HUES64 (cell line): ENCODE results near the gene BHMT2. TPM values are rescaled to one million over a fixed set of nuclear protein-coding genes. Genes with fewer than 3 reads are reported as not detected.

Experiments used
- H3K27ac ChIP-seq: 2 replicates; pipeline ENCODE4 v1.7.0; 2013; ENCODE audit warnings: low read depth, low read length, inconsistent platforms
- H3K27me3 ChIP-seq: 2 replicates; pipeline ENCODE4 v1.6.1; 2013; ENCODE audit warnings: mild to moderate bottlenecking, low read length; ENCODE audit not compliant: insufficient read depth
- H3K36me3 ChIP-seq: 2 replicates; pipeline ENCODE4 v1.6.1; 2013; ENCODE audit warnings: mild to moderate bottlenecking, low read length; ENCODE audit not compliant: insufficient read depth
- H3K4me1 ChIP-seq: 2 replicates; pipeline ENCODE4 v1.6.1; 2013; ENCODE audit warnings: mild to moderate bottlenecking, low read length, moderate library complexity; ENCODE audit not compliant: insufficient read depth
- H3K4me3 ChIP-seq: 2 replicates; pipeline ENCODE4 v1.5.1; 2013; ENCODE audit warnings: mild to moderate bottlenecking, low read length, moderate library complexity
- H3K9ac ChIP-seq: 2 replicates; pipeline ENCODE4 v1.6.1; 2013; ENCODE audit warnings: mild to moderate bottlenecking, low read depth, low read length
- H3K9me3 ChIP-seq: 2 replicates; pipeline ENCODE4 v1.6.1; 2013; ENCODE audit warnings: low read depth, low read length; ENCODE audit not compliant: insufficient read depth
- WGBS: fragments of 150-250, 120-280 bp; methylation state at CpG from one replicate; pipeline ENCODE4 v1.1.7; 2013; ENCODE audit warnings: missing lambda C conversion rate; 5-methylcytosine and 5-hydroxymethylcytosine counted together
- polyA plus RNA-seq, 2 experiments: library from polyadenylated mRNA; stranded (reverse); fragments of 50-300 nt; gene quantifications; one replicate each; pipeline ENCODE4 v1.2.3, GENCODE V29; 2013

Gene BHMT2, protein sequence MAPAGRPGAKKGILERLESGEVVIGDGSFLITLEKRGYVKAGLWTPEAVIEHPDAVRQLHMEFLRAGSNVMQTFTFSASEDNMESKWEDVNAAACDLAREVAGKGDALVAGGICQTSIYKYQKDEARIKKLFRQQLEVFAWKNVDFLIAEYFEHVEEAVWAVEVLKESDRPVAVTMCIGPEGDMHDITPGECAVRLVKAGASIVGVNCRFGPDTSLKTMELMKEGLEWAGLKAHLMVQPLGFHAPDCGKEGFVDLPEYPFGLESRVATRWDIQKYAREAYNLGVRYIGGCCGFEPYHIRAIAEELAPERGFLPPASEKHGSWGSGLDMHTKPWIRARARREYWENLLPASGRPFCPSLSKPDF
- not detected for polyA plus RNA-seq (2013, experiment 1 of 2)
- not detected for polyA plus RNA-seq (2013, experiment 2 of 2)

DNA sequence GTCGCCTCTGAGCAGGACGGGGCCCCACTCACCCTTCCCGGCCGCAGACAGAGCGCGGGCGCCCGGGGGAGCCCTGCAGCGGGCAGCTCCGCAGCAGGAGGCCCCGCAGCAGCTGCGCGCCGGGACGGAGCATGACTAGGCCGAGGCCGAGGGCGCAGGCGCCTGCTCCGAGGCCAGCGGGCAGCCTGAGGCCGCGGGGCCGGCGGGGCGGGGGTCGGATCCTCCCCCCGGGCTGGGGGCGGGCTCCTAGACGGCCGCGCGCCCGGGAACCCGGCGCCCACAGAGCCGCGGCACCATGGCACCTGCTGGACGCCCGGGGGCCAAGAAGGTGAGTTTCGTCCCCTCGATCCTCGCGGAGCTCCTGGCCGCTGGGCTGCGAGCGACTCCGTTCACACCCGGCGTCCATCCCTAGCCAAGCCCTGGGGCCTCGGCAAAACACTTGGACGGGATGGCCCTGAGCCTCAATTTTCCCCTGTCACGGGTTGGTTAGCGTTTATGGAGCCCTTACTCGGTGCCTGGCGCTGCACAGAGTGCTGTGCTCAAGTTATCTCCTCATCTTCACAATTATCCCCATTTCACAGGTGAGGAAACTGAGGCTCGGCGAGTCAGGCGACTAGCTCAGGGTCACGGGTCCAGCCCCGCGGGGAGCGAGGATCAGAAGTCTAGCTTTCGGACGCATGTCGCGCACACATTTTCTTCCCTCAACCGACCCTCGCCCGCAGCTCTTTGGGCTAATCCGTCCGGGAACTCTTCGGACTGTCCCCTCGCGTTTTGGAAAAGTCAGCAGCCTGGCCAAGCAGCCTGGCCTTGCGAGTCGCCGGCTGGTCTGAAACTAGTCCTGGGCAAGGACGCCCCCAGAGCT is at the start of gene BHMT2, which contains the start of gene DMGDH:
Gene BHMT2 (plus strand): TSS at position 280 of the 862 bp plus-strand sequence. CDS start 16 bp downstream, at position 296.
Gene DMGDH (minus strand): TSS at position 187 of the 862 bp plus-strand sequence. CDS start 54 bp downstream, at position 133.
- H3K9me3 ChIP-seq = peaks cover 13% of the 10 kb centered on the region
- WGBS = 95% methylated on average over 79 of the region's 79 CpGs
- H3K27ac ChIP-seq = no peak within 1 kb of the TSS
- H3K9ac ChIP-seq = no peak within 1 kb of the TSS
- H3K36me3 ChIP-seq = no peaks in the 10 kb centered on the region
- H3K4me3 ChIP-seq = no peak within 1 kb of the TSS
- H3K27me3 ChIP-seq = no peaks in the 10 kb centered on the region
- H3K4me1 ChIP-seq = no peaks in the 10 kb centered on the region

DNA sequence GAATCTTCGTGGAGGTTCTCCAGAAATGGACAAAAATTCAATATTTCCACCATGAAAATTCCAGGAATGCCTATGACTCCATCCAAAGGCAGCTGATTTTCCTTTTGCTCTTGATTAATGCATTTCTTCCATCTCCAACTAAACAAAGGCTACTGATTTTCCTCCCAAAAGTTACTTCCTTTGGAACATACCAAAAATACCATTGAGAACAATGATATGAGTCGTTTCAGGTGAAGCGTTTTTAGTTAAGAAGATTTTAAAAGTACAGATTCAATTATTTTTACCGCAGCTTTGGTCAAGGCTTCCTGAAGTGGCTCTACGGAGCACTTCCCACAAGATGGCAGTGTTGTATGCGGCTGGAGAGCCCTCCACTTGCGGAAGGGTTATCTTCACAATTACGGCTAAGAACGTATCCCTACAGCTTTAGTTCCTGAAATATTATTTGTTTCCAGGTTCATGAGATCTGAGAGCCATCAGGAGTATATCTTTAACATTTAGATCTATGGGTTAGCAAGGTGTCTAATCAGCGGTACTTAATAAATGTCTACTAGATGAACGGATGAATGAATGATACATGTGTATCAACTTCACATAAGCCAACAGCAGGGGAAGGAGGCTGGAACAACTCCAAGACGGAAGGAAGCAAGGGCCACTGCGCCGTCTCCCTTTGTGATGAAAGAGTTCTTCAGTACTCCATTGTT is 48.6 kb upstream of the BHMT2 start:
- Histone ChIP-seq H3K4me1 (peaks cover 13% of the 10 kb centered on the region), H3K9me3 (no peaks in the 10 kb centered on the region), H3K27ac (no peak overlapping the region; the same call in 1 of the 2 replicates), H3K9ac (peak overlapping the region; percentile 7; the same call in 1 of the 2 replicates), H3K36me3 (no peaks in the 10 kb centered on the region), H3K27me3 (no peaks in the 10 kb centered on the region), H3K4me3 (peak overlapping the region; percentile 20; the same call in 1 of the 2 replicates)
- WGBS = 29% methylated on average over 14 of the region's 14 CpGs

DNA sequence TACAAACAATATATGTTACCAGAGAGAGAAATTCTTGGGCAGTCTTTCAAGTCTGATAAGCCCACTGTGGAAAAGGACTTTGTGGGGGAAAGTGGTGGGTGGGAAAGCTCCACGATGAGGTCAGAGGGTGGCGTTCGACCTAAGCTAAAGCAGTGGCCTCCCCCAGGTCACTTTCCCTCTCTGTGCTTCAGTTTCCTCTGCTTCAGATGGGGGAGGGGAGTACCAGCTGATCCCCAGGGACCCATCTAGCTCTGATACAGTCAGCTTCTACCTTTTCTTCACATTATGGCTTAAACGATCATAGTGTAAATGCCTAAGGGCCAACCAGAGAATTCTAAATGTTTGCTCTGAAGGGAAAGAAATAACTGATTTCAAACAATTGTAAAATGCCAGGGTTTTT is 47.8 kb upstream of the BHMT2 start:
- no peak overlapping the region for H3K9ac ChIP-seq

DNA sequence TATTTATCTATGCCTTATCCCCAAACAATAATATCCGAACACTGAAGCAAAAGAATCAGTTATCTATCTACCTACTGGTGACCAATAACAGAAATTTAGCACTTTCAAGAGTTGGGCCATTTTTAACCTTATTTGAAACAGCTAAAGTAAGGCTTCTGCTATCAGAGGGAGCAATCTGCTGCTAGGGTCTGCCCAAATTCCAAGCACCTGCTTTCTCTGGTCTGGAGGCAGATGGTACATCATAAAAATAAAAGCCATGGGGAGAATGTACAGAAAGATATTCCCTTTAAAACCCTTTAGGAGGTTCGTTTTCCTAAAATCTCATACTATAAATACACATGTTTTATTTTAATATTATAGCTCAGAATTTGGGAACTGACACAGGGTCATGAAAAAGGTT is 46.8 kb upstream of the BHMT2 start:
- H3K9me3 ChIP-seq = no peaks in the 10 kb centered on the region
- H3K4me1 ChIP-seq = peaks cover 13% of the 10 kb centered on the region
- H3K4me3 ChIP-seq = no peak overlapping the region
- 93% methylated on average over 1 of the region's 2 CpGs for WGBS
- no peak overlapping the region for H3K9ac ChIP-seq
- no peaks in the 10 kb centered on the region for H3K27me3 ChIP-seq
- no peaks in the 10 kb centered on the region for H3K36me3 ChIP-seq
- no peak overlapping the region for H3K27ac ChIP-seq

More for the DNA sequence above, 47.8 kb upstream of the BHMT2 start:
- WGBS = 38% methylated on average over 4 of the region's 4 CpGs
- H3K36me3 ChIP-seq = no peaks in the 10 kb centered on the region
- no peaks in the 10 kb centered on the region for H3K27me3 ChIP-seq
- no peak overlapping the region for H3K4me3 ChIP-seq
- peaks cover 13% of the 10 kb centered on the region for H3K4me1 ChIP-seq
- H3K27ac ChIP-seq = no peak overlapping the region
- H3K9me3 ChIP-seq = no peaks in the 10 kb centered on the region

DNA sequence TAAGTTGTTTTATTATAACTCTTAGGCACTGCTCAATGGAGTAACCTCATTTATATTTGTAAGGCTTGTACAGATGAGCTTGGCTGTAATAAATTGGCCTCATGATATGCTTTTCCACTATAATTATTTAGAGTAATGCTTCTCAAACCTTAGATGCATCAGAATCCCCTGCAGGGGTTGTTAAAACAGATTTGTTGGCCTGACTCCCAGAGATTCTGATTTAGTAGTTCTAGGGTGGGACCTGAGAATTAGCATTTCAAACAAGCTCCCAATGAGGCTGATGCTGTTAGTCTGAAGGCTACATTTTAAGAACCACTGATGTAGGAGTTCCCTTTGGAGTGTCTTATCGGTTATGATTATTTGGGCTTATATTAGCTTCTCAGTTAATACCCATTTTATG is 46.2 kb upstream of the BHMT2 start:
- H3K4me1 ChIP-seq = peaks cover 13% of the 10 kb centered on the region
- H3K36me3 ChIP-seq = no peaks in the 10 kb centered on the region
- 89% methylated on average over 1 of the region's 1 CpG for WGBS
- no peak overlapping the region for H3K27ac ChIP-seq
- H3K4me3 ChIP-seq = no peak overlapping the region
- no peaks in the 10 kb centered on the region for H3K27me3 ChIP-seq
- H3K9me3 ChIP-seq = no peaks in the 10 kb centered on the region
- H3K9ac ChIP-seq = no peak overlapping the region

DNA sequence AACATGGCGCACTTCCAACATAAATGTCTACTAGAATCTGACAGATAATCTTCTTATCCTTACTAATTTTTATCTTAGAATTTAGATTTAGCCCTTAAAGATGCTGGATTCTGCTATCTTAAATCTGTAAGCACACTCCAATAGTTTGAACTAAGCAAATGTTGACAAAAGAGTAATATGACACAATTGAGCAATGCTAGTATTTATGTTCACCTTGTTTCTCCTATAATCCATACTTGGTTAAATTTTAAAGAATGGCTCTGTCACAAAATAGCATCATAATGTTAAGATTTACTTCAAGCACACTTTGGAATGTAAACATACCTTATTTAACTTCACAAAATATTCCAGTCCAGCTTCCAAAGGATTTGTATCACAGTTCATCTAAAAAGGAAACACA is 45.6 kb upstream of the BHMT2 start:
- Histone ChIP-seq H3K27me3 (no peaks in the 10 kb centered on the region), H3K36me3 (no peaks in the 10 kb centered on the region), H3K9me3 (no peaks in the 10 kb centered on the region), H3K4me3 (no peak overlapping the region), H3K27ac (no peak overlapping the region), H3K9ac (no peak overlapping the region), H3K4me1 (peaks cover 13% of the 10 kb centered on the region)
- WGBS = 96% methylated on average over 1 of the region's 1 CpG

DNA sequence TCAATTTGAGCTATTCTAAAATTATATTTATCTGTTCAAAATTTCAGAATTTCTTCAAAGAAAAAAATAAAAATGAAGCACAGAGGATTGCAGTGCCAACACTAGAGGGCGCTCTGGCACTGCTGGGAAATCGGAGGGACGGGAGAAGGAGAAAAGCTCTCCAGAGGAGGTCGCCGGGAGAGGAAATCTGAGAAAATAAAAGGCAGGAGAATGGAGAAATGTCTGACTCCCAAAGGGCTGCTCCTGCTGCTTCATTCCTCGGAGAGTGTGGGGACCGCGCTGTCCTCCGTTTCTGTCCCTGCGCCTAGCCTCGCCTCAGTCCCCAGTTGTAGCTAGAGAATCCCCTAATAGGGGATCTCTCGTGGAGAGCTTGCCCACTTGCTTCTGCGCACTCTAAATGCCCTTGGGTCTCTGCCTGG is 44.5 kb upstream of the BHMT2 start:
- Histone ChIP-seq H3K4me3 (peak overlapping the region; percentile 52), H3K9me3 (no peaks in the 10 kb centered on the region), H3K9ac (peak overlapping the region; percentile 66), H3K4me1 (peaks cover 13% of the 10 kb centered on the region), H3K27me3 (no peaks in the 10 kb centered on the region), H3K36me3 (no peaks in the 10 kb centered on the region), H3K27ac (no peak overlapping the region)
- WGBS = 10% methylated on average over 13 of the region's 13 CpGs

DNA sequence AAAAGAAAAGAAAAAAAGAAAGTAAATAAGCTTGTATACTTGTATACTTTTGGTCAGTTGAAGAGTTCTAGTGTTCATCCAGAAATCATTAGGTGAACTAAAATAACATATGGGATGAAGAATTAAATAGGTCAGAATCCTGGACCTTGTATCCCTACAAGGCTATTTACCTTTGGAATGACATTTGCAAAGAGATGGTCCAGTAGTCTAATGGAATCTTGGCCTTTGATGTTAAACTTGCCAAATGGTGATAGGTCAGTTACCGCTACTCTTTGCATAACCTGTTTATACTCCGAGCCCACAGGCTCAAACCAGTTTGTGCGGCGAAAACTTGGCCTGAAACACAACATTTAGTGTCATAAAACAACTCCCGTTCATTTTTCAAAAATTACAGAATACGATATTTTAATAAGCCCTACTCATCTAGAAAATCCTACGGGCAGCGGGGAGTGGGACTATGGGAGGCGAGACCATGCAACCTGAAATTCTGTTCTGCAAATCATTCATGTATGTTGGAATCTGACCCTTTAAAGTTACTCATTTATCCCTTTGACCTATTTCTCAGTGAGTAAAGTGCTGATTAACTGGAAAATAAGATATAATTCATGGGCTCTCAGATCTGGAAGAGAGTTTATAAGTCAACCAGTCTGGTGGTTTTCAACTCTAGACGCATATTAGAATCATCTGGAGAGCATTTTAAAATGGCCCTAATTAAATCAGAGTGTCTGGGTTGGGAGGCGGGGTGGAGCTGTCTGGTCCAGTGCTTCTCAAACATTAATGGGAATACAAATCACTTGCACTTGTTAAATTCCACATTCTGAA is 38.7 kb upstream of the BHMT2 start:
- Histone ChIP-seq H3K4me3 (no peak overlapping the region), H3K36me3 (no peaks in the 10 kb centered on the region), H3K9me3 (no peaks in the 10 kb centered on the region), H3K27me3 (no peaks in the 10 kb centered on the region), H3K27ac (no peak overlapping the region), H3K9ac (no peak overlapping the region), H3K4me1 (no peaks in the 10 kb centered on the region)
- WGBS = 89% methylated on average over 11 of the region's 11 CpGs

DNA sequence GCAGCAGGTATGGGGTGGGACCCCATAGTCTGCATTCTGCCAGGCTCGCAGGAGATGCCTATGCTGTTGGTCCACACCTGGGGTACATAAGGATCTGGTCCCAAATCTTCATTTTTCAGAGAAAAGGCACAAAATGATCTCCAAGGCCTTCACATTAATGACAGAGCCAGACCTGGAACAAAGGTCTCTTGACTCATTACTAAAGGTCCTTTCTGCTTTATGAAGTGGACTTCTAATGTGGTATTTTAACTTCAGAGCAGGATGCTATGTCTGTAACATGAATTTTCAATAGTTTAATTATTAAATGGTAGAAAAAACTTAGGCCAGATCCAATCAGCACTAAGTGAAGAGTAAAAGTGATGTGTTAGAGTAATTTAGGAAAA is 38.1 kb upstream of the BHMT2 start:
- no peaks in the 10 kb centered on the region for H3K4me1 ChIP-seq
- no peak overlapping the region for H3K4me3 ChIP-seq
- H3K9ac ChIP-seq = no peak overlapping the region
- no peak overlapping the region for H3K27ac ChIP-seq
- no peaks in the 10 kb centered on the region for H3K27me3 ChIP-seq
- H3K36me3 ChIP-seq = no peaks in the 10 kb centered on the region
- WGBS = 94% methylated on average over 1 of the region's 1 CpG
- H3K9me3 ChIP-seq = no peaks in the 10 kb centered on the region

DNA sequence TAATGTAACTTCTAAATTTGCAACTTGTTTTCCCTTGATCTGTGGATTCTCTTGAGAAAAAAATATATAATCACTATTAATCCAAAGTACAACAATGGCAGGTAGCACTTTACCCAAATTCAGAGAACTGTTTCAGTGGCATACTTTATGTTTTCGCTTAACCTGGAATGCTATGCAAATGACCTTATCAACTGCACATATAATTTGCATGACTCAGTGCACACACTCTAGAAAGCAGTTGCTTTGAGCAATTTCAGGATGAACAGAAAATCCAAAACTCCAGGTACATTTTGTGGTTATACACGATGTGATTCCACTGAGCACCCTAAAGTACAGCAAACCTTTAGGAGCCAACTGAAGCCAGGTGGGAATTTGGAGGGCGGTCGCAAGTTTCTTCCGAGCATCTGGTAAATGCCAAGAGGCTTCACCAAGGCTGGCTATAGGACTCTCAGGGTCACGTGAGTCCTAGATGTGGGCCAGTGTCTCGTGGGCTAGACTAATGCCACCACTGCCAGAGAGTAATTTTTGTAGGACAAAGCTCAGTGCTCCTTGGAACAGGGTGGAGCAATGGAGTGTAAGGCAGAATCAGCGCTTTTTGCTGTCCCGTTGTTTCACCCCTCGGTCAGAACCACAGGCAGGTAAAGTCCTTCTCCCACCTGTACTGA is 37.4 kb upstream of the BHMT2 start:
- no peaks in the 10 kb centered on the region for H3K27me3 ChIP-seq
- 95% methylated on average over 10 of the region's 10 CpGs for WGBS
- H3K4me3 ChIP-seq = no peak overlapping the region
- H3K9ac ChIP-seq = no peak overlapping the region
- H3K36me3 ChIP-seq = no peaks in the 10 kb centered on the region
- no peak overlapping the region for H3K27ac ChIP-seq
- H3K4me1 ChIP-seq = no peaks in the 10 kb centered on the region
- H3K9me3 ChIP-seq = no peaks in the 10 kb centered on the region
